ENCODE measurements around the gene CDKN1C.

DNA sequence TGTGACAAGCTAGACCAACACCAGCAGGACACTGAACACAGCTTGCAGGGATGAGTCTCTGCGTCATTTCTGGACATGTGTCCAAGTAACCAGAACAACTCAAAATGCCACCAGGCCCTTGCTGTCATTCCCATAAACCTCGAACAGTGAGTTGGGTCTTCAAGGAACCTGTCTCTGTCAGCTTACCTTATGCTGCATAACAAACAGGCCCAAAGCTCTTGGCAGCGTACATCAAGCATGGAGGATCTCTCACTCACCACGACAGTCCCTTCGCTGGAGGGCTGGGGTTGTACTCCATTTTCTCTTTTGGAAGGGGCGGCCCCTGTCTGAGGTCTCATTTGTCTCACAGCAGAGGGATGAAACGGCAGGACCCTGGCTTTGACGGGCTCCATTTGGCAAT, 6.8 kb downstream of the CDKN1C start:
- TF ChIP-seq, protein P1, sequence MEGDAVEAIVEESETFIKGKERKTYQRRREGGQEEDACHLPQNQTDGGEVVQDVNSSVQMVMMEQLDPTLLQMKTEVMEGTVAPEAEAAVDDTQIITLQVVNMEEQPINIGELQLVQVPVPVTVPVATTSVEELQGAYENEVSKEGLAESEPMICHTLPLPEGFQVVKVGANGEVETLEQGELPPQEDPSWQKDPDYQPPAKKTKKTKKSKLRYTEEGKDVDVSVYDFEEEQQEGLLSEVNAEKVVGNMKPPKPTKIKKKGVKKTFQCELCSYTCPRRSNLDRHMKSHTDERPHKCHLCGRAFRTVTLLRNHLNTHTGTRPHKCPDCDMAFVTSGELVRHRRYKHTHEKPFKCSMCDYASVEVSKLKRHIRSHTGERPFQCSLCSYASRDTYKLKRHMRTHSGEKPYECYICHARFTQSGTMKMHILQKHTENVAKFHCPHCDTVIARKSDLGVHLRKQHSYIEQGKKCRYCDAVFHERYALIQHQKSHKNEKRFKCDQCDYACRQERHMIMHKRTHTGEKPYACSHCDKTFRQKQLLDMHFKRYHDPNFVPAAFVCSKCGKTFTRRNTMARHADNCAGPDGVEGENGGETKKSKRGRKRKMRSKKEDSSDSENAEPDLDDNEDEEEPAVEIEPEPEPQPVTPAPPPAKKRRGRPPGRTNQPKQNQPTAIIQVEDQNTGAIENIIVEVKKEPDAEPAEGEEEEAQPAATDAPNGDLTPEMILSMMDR (IDR thresholded peaks at IDR 0.05), result no peak
- TF ChIP-seq POLR2A (IDR thresholded peaks at IDR 0.05), result no peak

Data from adrenal gland (tissue), 5 donors.